A673 (cell line): ENCODE results near the gene ASH1L.

ENCODE experiments used
- CTCF ChIP-seq: fragments of 300-800, 200-600 bp; sonication (generic); conservative IDR thresholded peaks from 2 replicates; pipeline ENCODE4 v1.5.1; 2017; ENCODE audit warnings: low read depth, mild to moderate bottlenecking, antibody characterized with exemption, low read length, moderate library complexity, mixed read lengths
- EZH2 ChIP-seq: fragments of 200-600 bp; sonication (generic); IDR thresholded peaks from 2 replicates; pipeline ENCODE4 v1.6.1; 2017; ENCODE audit warnings: borderline replicate concordance, low read depth, mild to moderate bottlenecking, mixed read lengths, antibody characterized with exemption, low read length; ENCODE audit not compliant: poor library complexity, severe bottlenecking

- peak; percentile 53 for TF ChIP-seq CTCF
- TF ChIP-seq EZH2 = no peak
Observed at GRCh38 chr1:155324717-155325602, 237.6 kb downstream of the ASH1L start.
